ENCODE results near the gene C10orf67.
"Not testable (repeated sequence)": the region's sequence is repeated elsewhere in the genome, so short reads cannot be mapped to it uniquely, and the experiment has no call there.

Gene C10orf67

GRCh38 chr10:23275355-23275754 is 69.2 kb downstream of the C10orf67 start:
- no peak for DNase-seq (ENCODE audit: low read depth)
- no peak overlapping the region for H3K4me3 ChIP-seq (ENCODE audit: low read length)
- TF ChIP-seq CTCF (IDR thresholded peaks at IDR 0.05; ENCODE audit: insufficient read depth, low read depth, low read length, missing control alignments): no peak

- H3K4me3 ChIP-seq (ENCODE audit: low read length); DNase-seq (ENCODE audit: low read depth): not testable (repeated sequence)
Measured at GRCh38 chr10:23274179-23274578, 70.4 kb downstream of the C10orf67 start.

GRCh38 chr10:23270531-23270930 is 74.1 kb downstream of the C10orf67 start:
- H3K4me3 ChIP-seq (ENCODE audit: low read length): no peak overlapping the region
- no peak for TF ChIP-seq CTCF (IDR thresholded peaks at IDR 0.05; ENCODE audit: insufficient read depth, low read depth, low read length, missing control alignments)
- DNase-seq (ENCODE audit: low read depth): no peak

GRCh38 chr10:23263441-23264164 is 81.0 kb downstream of the C10orf67 start:
- no peak overlapping the region for H3K4me3 ChIP-seq (ENCODE audit: low read length)
- DNase-seq (ENCODE audit: low read depth): no peak
- TF ChIP-seq CTCF (IDR thresholded peaks at IDR 0.05; ENCODE audit: insufficient read depth, low read depth, low read length, missing control alignments): no peak

GRCh38 chr10:23262928-23263327 is 81.7 kb downstream of the C10orf67 start:
- no peak overlapping the region for H3K4me3 ChIP-seq (ENCODE audit: low read length)
- no peak for TF ChIP-seq CTCF (IDR thresholded peaks at IDR 0.05; ENCODE audit: insufficient read depth, low read depth, low read length, missing control alignments)
- no peak for DNase-seq (ENCODE audit: low read depth)

- no peak overlapping the region for H3K4me3 ChIP-seq (ENCODE audit: low read length)
- no peak for TF ChIP-seq CTCF (IDR thresholded peaks at IDR 0.05; ENCODE audit: insufficient read depth, low read depth, low read length, missing control alignments)
- DNase-seq (ENCODE audit: low read depth): no peak
Measured at GRCh38 chr10:23258516-23258915, 86.1 kb downstream of the C10orf67 start.

GRCh38 chr10:23253780-23254179 is 90.8 kb downstream of the C10orf67 start:
- H3K4me3 ChIP-seq (ENCODE audit: low read length): no peak overlapping the region
- DNase-seq (ENCODE audit: low read depth): no peak
- no peak for TF ChIP-seq CTCF (IDR thresholded peaks at IDR 0.05; ENCODE audit: insufficient read depth, low read depth, low read length, missing control alignments)

- H3K4me3 ChIP-seq (ENCODE audit: low read length); DNase-seq (ENCODE audit: low read depth): not testable (repeated sequence)
Measured at GRCh38 chr10:23252859-23253258, 91.7 kb downstream of the C10orf67 start.

GRCh38 chr10:23241779-23242178 is 102.8 kb downstream of the C10orf67 start:
- not testable (repeated sequence) for DNase-seq (ENCODE audit: low read depth); H3K4me3 ChIP-seq (ENCODE audit: low read length)

Measured in epithelial cell of esophagus (primary cell).